Measurements from ENCODE around the gene ICAM4. TPM values are rescaled to one million over a fixed set of nuclear protein-coding genes. Genes with fewer than 3 reads are reported as not detected.
A peak's percentile ranks its signal among the peaks of the same experiment; 100 is the strongest.

The ICAM4 gene
- polyA plus RNA-seq, 3 donors = 5.5 to 17.3 (median 11.2) TPM

GRCh38 chr19:10289167-10289835, 2.5 kb downstream of the ICAM4 start:
- H3K27me3 ChIP-seq (ENCODE audit: control insufficient read depth in 2 of 2, insufficient read depth in 2 of 2, low read length in 2 of 2) = peaks cover 28 to 68% of the 10 kb centered on the region in 2 donors
- peaks cover 91 to 97% of the 10 kb centered on the region in 2 donors for H3K4me1 ChIP-seq (ENCODE audit: control insufficient read depth in 1 of 2, insufficient read depth in 2 of 2, low read length in 2 of 2)
- no peak overlapping the region for H3K27ac ChIP-seq (ENCODE audit: low read depth in 1 of 2, low read length in 2 of 2)
- peaks cover 33% of the 10 kb centered on the region for H4K20me1 ChIP-seq (ENCODE audit: insufficient read depth, low read length)
- no peak for TF ChIP-seq CTCF (IDR thresholded peaks at IDR 0.05)
- peak; percentile 62 to 74 (median 64) for DNase-seq
- intact Hi-C loops (cut with micrococcal nuclease) = no loop called here
- peak overlapping the region; percentile 78 for H3K4me2 ChIP-seq (replicated peaks; ENCODE audit: extremely low read depth, low read length, poor library complexity, severe bottlenecking)
- peaks cover 19% of the 10 kb centered on the region in 2 donors for H3K36me3 ChIP-seq (replicated peaks in 1 of 2; ENCODE audit: control insufficient read depth in 1 of 2, insufficient read depth in 2 of 2, low read length in 2 of 2)
- peak overlapping the region; percentile 66 to 88 for H3K4me3 Mint-ChIP-seq
- peak overlapping the region in 2 of 3 experiments; percentile 15 to 74 for H3K4me3 ChIP-seq (replicated peaks in 1 of 3; ENCODE audit: low read depth in 2 of 3, low read length in 3 of 3)
- H3K4me1 Mint-ChIP-seq = peaks cover 85% of the 10 kb centered on the region
- H3K27ac Mint-ChIP-seq = peak overlapping the region in 3 of 7 donors; percentile 49 to 76 (median 58)
- peaks cover 6 to 18% of the 10 kb centered on the region in 2 donors for H3K9me3 ChIP-seq (replicated peaks in 1 of 2; ENCODE audit: control insufficient read depth in 1 of 2, insufficient read depth in 1 of 2, low read length in 2 of 2)
- H3K9me3 Mint-ChIP-seq = peaks cover 0 to 47% (median 29%) of the 10 kb centered on the region in 7 donors
- WGBS (ENCODE audit: insufficient coverage) = under 1% methylated on average over 35 of the region's 50 CpGs
- H3K36me3 Mint-ChIP-seq = peaks cover 32 to 41% of the 10 kb centered on the region in 2 donors
- H2AFZ ChIP-seq (ENCODE audit: insufficient read depth, low read depth, low read length, poor library complexity, severe bottlenecking) = no peak overlapping the region
- no peak overlapping the region for H3K9ac ChIP-seq (ENCODE audit: insufficient read depth, low read length, poor library complexity, severe bottlenecking)
- no peaks in the 10 kb centered on the region for H3K79me2 ChIP-seq (ENCODE audit: insufficient read depth, low read length)
- H3K27me3 Mint-ChIP-seq (ENCODE audit: low read depth in 3 of 3) = peaks cover 58 to 73% (median 71%) of the 10 kb centered on the region in 3 donors

- Histone ChIP-seq H3K4me1 (ENCODE audit: control insufficient read depth in 1 of 2, insufficient read depth in 2 of 2, low read length in 2 of 2) (peaks cover 95 to 97% of the 10 kb centered on the region in 2 donors), H3K4me2 (replicated peaks; ENCODE audit: extremely low read depth, low read length, poor library complexity, severe bottlenecking) (peak within 1 kb of the TSS; percentile 78), H3K27me3 (ENCODE audit: control insufficient read depth in 2 of 2, insufficient read depth in 2 of 2, low read length in 2 of 2) (peaks cover 32 to 74% of the 10 kb centered on the region in 2 donors), H3K9ac (ENCODE audit: insufficient read depth, low read length, poor library complexity, severe bottlenecking) (peak within 1 kb of the TSS; percentile 33), H3K9me3 (replicated peaks in 1 of 2; ENCODE audit: control insufficient read depth in 1 of 2, insufficient read depth in 1 of 2, low read length in 2 of 2) (peaks cover 6 to 22% of the 10 kb centered on the region in 2 donors), H2AFZ (ENCODE audit: insufficient read depth, low read depth, low read length, poor library complexity, severe bottlenecking) (peak within 1 kb of the TSS; percentile 73), H3K36me3 (replicated peaks in 1 of 2; ENCODE audit: control insufficient read depth in 1 of 2, insufficient read depth in 2 of 2, low read length in 2 of 2) (peaks cover 13% of the 10 kb centered on the region in 2 donors), H3K79me2 (ENCODE audit: insufficient read depth, low read length) (no peaks in the 10 kb centered on the region), H3K4me3 (replicated peaks in 1 of 3; ENCODE audit: low read depth in 2 of 3, low read length in 3 of 3) (peak within 1 kb of the TSS in 2 of 3 experiments; percentile 29 to 74), H4K20me1 (ENCODE audit: insufficient read depth, low read length) (peaks cover 27% of the 10 kb centered on the region), H3K27ac (ENCODE audit: low read depth in 1 of 2, low read length in 2 of 2) (no peak within 1 kb of the TSS)
- H3K9me3 Mint-ChIP-seq = peaks cover 0 to 48% (median 31%) of the 10 kb centered on the region in 7 donors
- peaks cover 64 to 79% (median 77%) of the 10 kb centered on the region in 3 donors for H3K27me3 Mint-ChIP-seq (ENCODE audit: low read depth in 3 of 3)
- WGBS (ENCODE audit: insufficient coverage) = under 1% methylated on average over 40 of the region's 45 CpGs
- peaks cover 89% of the 10 kb centered on the region for H3K4me1 Mint-ChIP-seq
- peak within 1 kb of the TSS in 6 of 7 donors; percentile 17 to 78 (median 60) for H3K27ac Mint-ChIP-seq
- peak in 1 of 3 donors; percentile 15 for DNase-seq
- no peak for TF ChIP-seq CTCF (IDR thresholded peaks at IDR 0.05)
- peaks cover 26 to 38% of the 10 kb centered on the region in 2 donors for H3K36me3 Mint-ChIP-seq
- H3K4me3 Mint-ChIP-seq = peak within 1 kb of the TSS; percentile 75 to 94
- intact Hi-C loops (cut with micrococcal nuclease) = no loop called here
Observed at GRCh38 chr19:10289836-10290356, 3.1 kb downstream of the ICAM4 start, which contains the start of gene ICAM5. Gene ICAM5 (plus strand): TSS chr19:10289952. CDS start chr19:10290044, 92 bp downstream.

Measured in CD14-positive monocyte (primary cell).